ENCODE data around the gene ATRX. TPM values are rescaled to one million over a fixed set of nuclear protein-coding genes. Genes with fewer than 3 reads are reported as not detected.

ATRX gene
- total and polyA plus RNA-seq, 2 donors (not counting 3 experiments of a cell fraction or from before 2014, with no cell fraction given) = 23.5 to 101 TPM

GRCh38 chrX:77776659-77777058, 9.4 kb downstream of the ATRX start:
- dilution Hi-C loops (cut with MboI; ENCODE audit: extremely low pct_ligation_motif_present, low sequenced_read_pairs) (no loop called here), intact Hi-C loops (cut with micrococcal nuclease) (no loop called here)
- H4K20me1 ChIP-seq (replicated peaks; ENCODE audit: control insufficient read depth, extremely low read depth, insufficient read depth, low read length) = no peaks in the 10 kb centered on the region
- H3K79me2 ChIP-seq (ENCODE audit: control insufficient read depth, insufficient read depth, low read length) = peaks cover 97% of the 10 kb centered on the region
- TF ChIP-seq FOS (IDR thresholded peaks at IDR 0.05; ENCODE audit: borderline replicate concordance, insufficient read depth, low read length) = no peak
- no peak for TF ChIP-seq EZH2 (IDR thresholded peaks at IDR 0.05; ENCODE audit: borderline replicate concordance, low read depth, low read length, severe bottlenecking)
- no peak for TF ChIP-seq POLR2AphosphoS5 (IDR thresholded peaks at IDR 0.05; ENCODE audit: insufficient read depth, low read depth, low read length)
- TF ChIP-seq POLR2A (IDR thresholded peaks at IDR 0.05; ENCODE audit: low read depth, low read length) = no peak
- no peak for TF ChIP-seq JUN (IDR thresholded peaks at IDR 0.05; ENCODE audit: borderline replicate concordance, insufficient read depth, insufficient read length, low read depth)
- TF ChIP-seq CTCF (IDR thresholded peaks at IDR 0.05; ENCODE audit: extremely low read depth in 1 of 2, insufficient read depth in 1 of 2, low read depth in 1 of 2, low read length in 2 of 2) = no peak
- TF ChIP-seq MAX (IDR thresholded peaks at IDR 0.05; ENCODE audit: insufficient read depth, insufficient read length) = no peak
- TF ChIP-seq MYC (IDR thresholded peaks at IDR 0.05; ENCODE audit: low read depth, low read length) = no peak
- no peak for TF ChIP-seq GATA2 (IDR thresholded peaks at IDR 0.05; ENCODE audit: insufficient read depth, insufficient read length, low read depth, low read length)
- no peaks in the 10 kb centered on the region for H3K36me3 ChIP-seq (ENCODE audit: control insufficient read depth in 2 of 2, extremely low read depth in 1 of 2, insufficient read depth in 2 of 2, low read length in 2 of 2)
- no peak overlapping the region for H2AFZ ChIP-seq (ENCODE audit: low read depth, low read length)
- FAIRE-seq (no peak), DNase-seq (ENCODE audit: low read depth, low spot score) (no peak)
- ChIA-PET POLR2A (no interaction called here), CTCF (no interaction called here)
- no peak overlapping the region for H3K4me3 ChIP-seq (replicated peaks in 1 of 3; ENCODE audit: insufficient read depth in 1 of 3, low read depth in 1 of 3, low read length in 3 of 3)
- no peak overlapping the region for H3K4me2 ChIP-seq (ENCODE audit: insufficient read depth, low read length)
- no peaks in the 10 kb centered on the region for H3K4me1 ChIP-seq (ENCODE audit: control insufficient read depth, extremely low read depth, insufficient read depth, low read length)
- H3K9me1 ChIP-seq (replicated peaks; ENCODE audit: control insufficient read depth, extremely low read depth, insufficient read depth, low read length) = no peaks in the 10 kb centered on the region
- no peaks in the 10 kb centered on the region for H3K9me3 ChIP-seq (replicated peaks; ENCODE audit: control insufficient read depth, insufficient read depth, low read length)
- no peaks in the 10 kb centered on the region for H3K27me3 ChIP-seq (ENCODE audit: control insufficient read depth in 2 of 2, insufficient read depth in 2 of 2, low read length in 2 of 2)
- no TSS peak for BruUV-seq (replicated peaks)
- no peak overlapping the region for H3K9ac ChIP-seq (replicated peaks; ENCODE audit: extremely low read depth, insufficient read depth, low read length)
- no peak overlapping the region for H3K27ac ChIP-seq (ENCODE audit: insufficient read depth, low read depth, low read length)
